Thyroid gland (tissue), 4 donors: Measurements from ENCODE around the gene MTRF1L.
"Not testable (repeated sequence)": the region's sequence is repeated elsewhere in the genome, so short reads cannot be mapped to it uniquely, and the experiment has no call there.

Experiments used
- POLR2A ChIP-seq, 2 donors: fragments of 450-650 bp; IDR thresholded peaks; one replicate each; pipeline ENCODE4 v1.6.1; 2017; ENCODE audit warnings: antibody characterized with exemption in 2 of 2, mild to moderate bottlenecking in 2 of 2, moderate library complexity in 1 of 2
- TF ChIP-seq, protein P1 (sequence below), 6 experiments: fragments of 200-600 bp in 3 of 6; fragments of 450-650 bp in 3 of 6; sonication (generic) in 3 of 6; IDR thresholded peaks; one replicate each; pipeline ENCODE4 v1.5.1; 2016 to 2019; ENCODE audit warnings: antibody characterized with exemption in 6 of 6, mild to moderate bottlenecking in 2 of 6, inconsistent platforms in 1 of 6, moderate library complexity in 1 of 6

DNA sequence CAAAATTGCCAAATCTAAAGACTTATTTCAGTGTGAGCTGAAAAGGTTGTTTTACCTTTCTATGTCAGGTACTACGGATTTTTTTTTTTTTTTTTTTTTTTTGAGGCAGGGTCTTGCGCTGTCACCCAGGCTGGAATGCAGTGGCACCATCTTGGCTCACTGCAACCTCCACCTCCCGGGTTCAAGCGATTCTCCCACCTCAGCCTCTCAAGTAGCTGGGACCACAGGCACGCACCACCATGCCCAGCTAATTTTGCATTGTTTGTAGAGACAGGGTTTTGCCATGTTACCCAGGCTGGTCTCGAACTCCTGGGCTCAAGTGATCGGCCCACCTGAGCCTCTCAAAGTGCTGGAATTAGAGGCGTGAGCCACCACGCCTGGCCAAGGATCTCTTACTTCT lies 1.7 kb downstream of the MTRF1L start:
- not testable (repeated sequence) for TF ChIP-seq POLR2A (IDR thresholded peaks at IDR 0.05)
- TF ChIP-seq, protein P1, sequence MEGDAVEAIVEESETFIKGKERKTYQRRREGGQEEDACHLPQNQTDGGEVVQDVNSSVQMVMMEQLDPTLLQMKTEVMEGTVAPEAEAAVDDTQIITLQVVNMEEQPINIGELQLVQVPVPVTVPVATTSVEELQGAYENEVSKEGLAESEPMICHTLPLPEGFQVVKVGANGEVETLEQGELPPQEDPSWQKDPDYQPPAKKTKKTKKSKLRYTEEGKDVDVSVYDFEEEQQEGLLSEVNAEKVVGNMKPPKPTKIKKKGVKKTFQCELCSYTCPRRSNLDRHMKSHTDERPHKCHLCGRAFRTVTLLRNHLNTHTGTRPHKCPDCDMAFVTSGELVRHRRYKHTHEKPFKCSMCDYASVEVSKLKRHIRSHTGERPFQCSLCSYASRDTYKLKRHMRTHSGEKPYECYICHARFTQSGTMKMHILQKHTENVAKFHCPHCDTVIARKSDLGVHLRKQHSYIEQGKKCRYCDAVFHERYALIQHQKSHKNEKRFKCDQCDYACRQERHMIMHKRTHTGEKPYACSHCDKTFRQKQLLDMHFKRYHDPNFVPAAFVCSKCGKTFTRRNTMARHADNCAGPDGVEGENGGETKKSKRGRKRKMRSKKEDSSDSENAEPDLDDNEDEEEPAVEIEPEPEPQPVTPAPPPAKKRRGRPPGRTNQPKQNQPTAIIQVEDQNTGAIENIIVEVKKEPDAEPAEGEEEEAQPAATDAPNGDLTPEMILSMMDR (IDR thresholded peaks at IDR 0.05), result not testable (repeated sequence)
